IMR-90 (cell line): ENCODE results near the gene RPS6KA5. TPM values are rescaled to one million over a fixed set of nuclear protein-coding genes. Genes with fewer than 3 reads are reported as not detected.

Source experiments
- ATAC-seq: fragments of 200-7000 bp; cut with Tn5 transposase; 2 replicates; pipeline ENCODE4 v1.9.1; 2020; ENCODE audit warnings: low read depth, mild to moderate bottlenecking, moderate library complexity
- BruUV-seq: library from RNA; stranded (reverse); fragments of 400-500 nt; replicated peaks from 2 replicates; lab custom pipeline; 2021; lab: Mats Ljungman, UMichigan
- CTCF ChIA-PET: fragments of 300-600 bp; formaldehyde crosslinking; extraction: SDS; loops from one replicate; lab custom pipeline; 2021; ENCODE audit warnings: antibody characterized with exemption; lab: Yijun Ruan, JAX
- POLR2A ChIA-PET: fragments of 300-600 bp; sonication (Branson Sonifier 250); formaldehyde crosslinking; loops from one replicate; lab custom pipeline; 2022; ENCODE audit warnings: antibody characterized with exemption; ENCODE audit not compliant: unreplicated experiment; lab: Charles Lee
- DNase-seq: peaks from one replicate; pipeline ENCODE4 v3.0.0; 2013
- H2AFZ ChIP-seq: replicated peaks from 2 replicates; pipeline ENCODE3; 2013; ENCODE audit warnings: low read length, mild to moderate bottlenecking; ENCODE audit not compliant: poor library complexity
- H2AK5ac ChIP-seq: 2 replicates; pipeline ENCODE4 v1.6.1; 2013; ENCODE audit warnings: low read depth, low read length, inconsistent platforms
- H2AK9ac ChIP-seq: replicated peaks from 2 replicates; pipeline ENCODE3; 2013; ENCODE audit warnings: mild to moderate bottlenecking, low read depth, low read length, moderate library complexity; ENCODE audit not compliant: poor library complexity
- H2BK120ac ChIP-seq: 2 replicates; pipeline ENCODE4 v1.6.1; 2013; ENCODE audit warnings: low read depth, low read length, inconsistent platforms
- H2BK15ac ChIP-seq: 3 replicates; pipeline ENCODE4 v1.6.1; 2013; ENCODE audit warnings: low read depth, low read length, inconsistent platforms
- H2BK20ac ChIP-seq: 2 replicates; pipeline ENCODE4 v1.6.1; 2013; ENCODE audit warnings: low read depth, mild to moderate bottlenecking, inconsistent platforms, low read length, moderate library complexity
- H2BK5ac ChIP-seq: 2 replicates; pipeline ENCODE4 v1.6.1; 2013; ENCODE audit warnings: mild to moderate bottlenecking, low read depth, low read length, inconsistent platforms; ENCODE audit not compliant: poor library complexity, severe bottlenecking
- H3K14ac ChIP-seq: replicated peaks from 2 replicates; pipeline ENCODE4 v1.6.1; 2013; ENCODE audit warnings: low read depth, low read length, inconsistent platforms
- H3K18ac ChIP-seq: 2 replicates; pipeline ENCODE4 v1.6.1; 2013; ENCODE audit warnings: low read depth, low read length, control low read depth
- H3K23ac ChIP-seq: 2 replicates; pipeline ENCODE4 v1.6.1; 2013; ENCODE audit warnings: low read depth, low read length, inconsistent platforms
- H3K27ac ChIP-seq: 2 replicates; pipeline ENCODE4 v1.5.1; 2013; ENCODE audit warnings: mild to moderate bottlenecking, control low read depth, low read length; ENCODE audit not compliant: insufficient read depth
- H3K27me3 ChIP-seq: 2 replicates; pipeline ENCODE4 v1.6.1; 2013; ENCODE audit warnings: low read length; ENCODE audit not compliant: control insufficient read depth, insufficient read depth
- H3K36me3 ChIP-seq: 2 replicates; pipeline ENCODE4 v1.6.1; 2013; ENCODE audit warnings: low read length, mixed read lengths; ENCODE audit not compliant: control insufficient read depth, insufficient read depth
- H3K4ac ChIP-seq: 2 replicates; pipeline ENCODE4 v1.6.1; 2013; ENCODE audit warnings: low read depth, low read length, inconsistent platforms
- H3K4me1 ChIP-seq: 2 replicates; pipeline ENCODE4 v1.6.1; 2013; ENCODE audit warnings: low read length, mixed read lengths; ENCODE audit not compliant: control insufficient read depth, insufficient read depth
- H3K4me2 ChIP-seq: 2 replicates; pipeline ENCODE4 v1.6.1; 2013; ENCODE audit warnings: low read depth, mild to moderate bottlenecking, control low read depth, low read length, moderate library complexity
- H3K4me3 ChIP-seq: 2 replicates; pipeline ENCODE4 v1.5.1; 2013; ENCODE audit warnings: low read depth, mild to moderate bottlenecking, control low read depth, low read length, moderate library complexity; ENCODE audit not compliant: insufficient read depth
- H3K56ac ChIP-seq: 2 replicates; pipeline ENCODE4 v1.6.1; 2013; ENCODE audit warnings: low read length, inconsistent platforms; ENCODE audit not compliant: insufficient read depth; ENCODE audit errors: extremely low read depth
- H3K79me1 ChIP-seq, 2 experiments: 2 replicates each; pipeline ENCODE4 v1.6.1; 2013; ENCODE audit warnings: low read length in 2 of 2, inconsistent platforms in 1 of 2, low read depth in 1 of 2
- H3K9ac ChIP-seq: 2 replicates; pipeline ENCODE4 v1.6.1; 2013; ENCODE audit warnings: low read depth, low read length, control low read depth
- H3K9me1 ChIP-seq: 2 replicates; pipeline ENCODE4 v1.6.1; 2013; ENCODE audit warnings: low read length, inconsistent platforms; ENCODE audit not compliant: insufficient read depth
- H3K9me3 ChIP-seq: 2 replicates; pipeline ENCODE4 v1.6.1; 2013; ENCODE audit warnings: low read length; ENCODE audit not compliant: control insufficient read depth, insufficient read depth
- H4K20me1 ChIP-seq: 2 replicates; pipeline ENCODE4 v1.6.1; 2013; ENCODE audit warnings: low read length, inconsistent platforms; ENCODE audit not compliant: insufficient read depth
- H4K5ac ChIP-seq: 2 replicates; pipeline ENCODE4 v1.6.1; 2013; ENCODE audit warnings: mild to moderate bottlenecking, low read depth, low read length, control low read depth
- H4K8ac ChIP-seq, 2 experiments: 2 replicates each; pipeline ENCODE4 v1.6.1; 2013; ENCODE audit warnings: low read depth in 2 of 2, low read length in 2 of 2, control low read depth in 1 of 2, inconsistent platforms in 1 of 2
- H4K91ac ChIP-seq: 2 replicates; pipeline ENCODE4 v1.6.1; 2013; ENCODE audit warnings: low read depth, low read length, inconsistent platforms; ENCODE audit not compliant: insufficient read depth
- CTCF ChIP-seq: conservative IDR thresholded peaks from 2 replicates; pipeline ENCODE4 v1.5.1; 2012; ENCODE audit warnings: mild to moderate bottlenecking, low read depth, low read length, improper control_type of control experiment
- FOS ChIP-seq: fragments of 150-350 bp; IDR thresholded peaks from 2 replicates; pipeline ENCODE4 v1.6.1; 2016; ENCODE audit warnings: low read depth, low read length
- MAFK ChIP-seq: IDR thresholded peaks from 2 replicates; pipeline ENCODE4 v1.6.1; 2012; ENCODE audit warnings: low read depth, low read length, improper control_type of control experiment
- POLR2A ChIP-seq: IDR thresholded peaks from 2 replicates; pipeline ENCODE4 v1.6.1; 2012; ENCODE audit warnings: mild to moderate bottlenecking, low read depth, low read length
- RAD21 ChIP-seq: IDR thresholded peaks from 2 replicates; pipeline ENCODE4 v1.6.1; 2012; ENCODE audit warnings: low read length, improper control_type of control experiment
- RFX5 ChIP-seq: IDR thresholded peaks from 2 replicates; pipeline ENCODE4 v1.8.0; 2012; ENCODE audit warnings: low read depth, mild to moderate bottlenecking, low read length, moderate library complexity
- USF2 ChIP-seq: fragments of 150-350 bp; IDR thresholded peaks from 2 replicates; pipeline ENCODE4 v1.6.1; 2017; ENCODE audit warnings: mild to moderate bottlenecking, antibody characterized with exemption, low read length, low read depth
- WGBS, 2 experiments: methylation state at CpG; one replicate each; pipeline versions ENCODE4 v1.1.5 to v1.1.7; 2013; ENCODE audit warnings: missing lambda C conversion rate in 2 of 2; ENCODE audit not compliant: insufficient read length in 1 of 2; ENCODE audit errors: extremely low coverage in 2 of 2; 5-methylcytosine and 5-hydroxymethylcytosine counted together
- dilution Hi-C: fragments of 300-500 bp; cut with HindIII; formaldehyde crosslinking; loops from one replicate; pipeline ENCODE4 v1.14.3; 2018; ENCODE audit warnings: low sequenced_read_pairs; ENCODE audit not compliant: unreplicated experiment
- in situ Hi-C: fragments of 300-500 bp; cut with MboI; formaldehyde crosslinking; loops from 3 replicates; pipeline ENCODE4 v1.14.3; 2019; ENCODE audit warnings: low sequenced_read_pairs, inconsistent platforms, mixed read lengths
- intact Hi-C: fragments of 100-400 bp; cut with micrococcal nuclease; formaldehyde crosslinking; loops from 2 replicates; pipeline ENCODE4 v1.10.0; 2022
- polyA plus RNA-seq, 3 experiments: library from polyadenylated mRNA; depleted of rRNA; stranded (reverse); fragments of >200 nt; gene quantifications; 2 replicates each; pipeline ENCODE4 v1.2.3, GENCODE V29; 2012; ENCODE audit warnings: low replicate concordance in 1 of 3
- total RNA-seq: library from RNA; depleted of rRNA; stranded (reverse); fragments of >200 nt; gene quantifications from 2 replicates; pipeline ENCODE4 v1.2.3, GENCODE V29; 2012

Gene RPS6KA5
- total and polyA plus RNA-seq, 2 of the 4 experiments (the other 2 are of a cell fraction): 0.36 TPM

- DNase-seq (no peak), ATAC-seq (no peak)
- H3K27me3 ChIP-seq: peaks cover 9% of the 10 kb centered on the region
- H3K9me3 ChIP-seq: no peaks in the 10 kb centered on the region
- POLR2A ChIA-PET: no interaction called here
- no peak overlapping the region for H3K27ac ChIP-seq
- no peak overlapping the region for H2BK120ac ChIP-seq
- H2AK5ac ChIP-seq: no peak overlapping the region
- no peak overlapping the region for H2AFZ ChIP-seq
- no peak overlapping the region for H2BK20ac ChIP-seq
- H3K36me3 ChIP-seq: no peaks in the 10 kb centered on the region
- H3K4me2 ChIP-seq: no peak overlapping the region
- H2BK5ac ChIP-seq: no peak overlapping the region
- no peak overlapping the region for H2AK9ac ChIP-seq
- H3K4ac ChIP-seq: no peak overlapping the region
- no peak overlapping the region for H3K4me3 ChIP-seq
- H3K18ac ChIP-seq: no peak overlapping the region
- H3K56ac ChIP-seq: no peak overlapping the region
- H3K79me1 ChIP-seq: no peaks in the 10 kb centered on the region
- no peak overlapping the region for H4K5ac ChIP-seq
- no peak overlapping the region for H4K8ac ChIP-seq
- no peak overlapping the region for H4K91ac ChIP-seq
- TF ChIP-seq POLR2A: no peak
- TF ChIP-seq MAFK: no peak
- TF ChIP-seq CTCF: no peak
- no peak for TF ChIP-seq FOS
- TF ChIP-seq USF2: no peak
- no peak for TF ChIP-seq RFX5
- no peak for TF ChIP-seq RAD21
- H3K4me1 ChIP-seq: no peaks in the 10 kb centered on the region
- dilution Hi-C loops: no loop called here
- CTCF ChIA-PET: interaction anchor here (0.6 kb wide), 1 partner anchor 36 kb away, joined by 3 read pairs; no protein-coding TSS in a partner anchor
- no peak overlapping the region for H2BK15ac ChIP-seq
- H3K9ac ChIP-seq: no peak overlapping the region
- intact Hi-C loops: no loop called here
- no peaks in the 10 kb centered on the region for H3K9me1 ChIP-seq
- H4K20me1 ChIP-seq: no peaks in the 10 kb centered on the region; the same call in 1 of the 2 replicates
- in situ Hi-C loops: no loop called here
- H3K23ac ChIP-seq: no peak overlapping the region
- BruUV-seq: no TSS peak
- WGBS, 2 experiments: no CpG with 5 or more reads among the region's 4 CpGs
- H3K14ac ChIP-seq: no peak overlapping the region
These were observed 34.3 kb upstream of the RPS6KA5 start for GRCh38 chr14:91094772-91095171.
